GM21447 (cell line): Measurements from ENCODE around the gene LRP2.
A peak's percentile ranks its signal among the peaks of the same experiment; 100 is the strongest.

ENCODE experiments used
- ATAC-seq: cut with Tn5 transposase; IDR thresholded peaks from one replicate; pipeline ENCODE4 v1.9.1; 2021; ENCODE audit not compliant: unreplicated experiment

LRP2 gene

GRCh38 chr2:169094676-169095075, 267.7 kb downstream of the LRP2 start:
- ATAC-seq = no peak

GRCh38 chr2:169093535-169093934, 268.8 kb downstream of the LRP2 start:
- ATAC-seq = no peak

GRCh38 chr2:169091761-169092519, 270.4 kb downstream of the LRP2 start:
- ATAC-seq = no peak

- ATAC-seq = no peak
Measured at GRCh38 chr2:169091256-169091655, 271.1 kb downstream of the LRP2 start.

GRCh38 chr2:169090133-169090820, 272.1 kb downstream of the LRP2 start:
- no peak for ATAC-seq

- ATAC-seq = no peak
Measured at GRCh38 chr2:169089182-169089581, 273.2 kb downstream of the LRP2 start.

- no peak for ATAC-seq
Measured at GRCh38 chr2:169087757-169088379, 274.5 kb downstream of the LRP2 start.

- no peak for ATAC-seq
Measured at GRCh38 chr2:169086893-169087467, 275.4 kb downstream of the LRP2 start.

GRCh38 chr2:169082995-169083394, 279.3 kb downstream of the LRP2 start:
- peak; percentile 42 for ATAC-seq

- no peak for ATAC-seq
Measured at GRCh38 chr2:169081551-169081950, 280.8 kb downstream of the LRP2 start.

- ATAC-seq = peak; percentile 82
Measured at GRCh38 chr2:169080250-169081069, 281.9 kb downstream of the LRP2 start.

- ATAC-seq = no peak
Measured at GRCh38 chr2:169077674-169078240, 284.6 kb downstream of the LRP2 start.
